PC-9 (cell line): ENCODE measurements around the gene ZP1. TPM values are rescaled to one million over a fixed set of nuclear protein-coding genes. Genes with fewer than 3 reads are reported as not detected.

Experiments used
- BruUV-seq: library from RNA; stranded (reverse); fragments of 400-500 nt; replicated peaks from 2 replicates; lab custom pipeline; 2021; lab: Mats Ljungman, UMichigan
- CTCF ChIA-PET: fragments of 300-600 bp; sonication (Branson Sonifier 250); formaldehyde crosslinking; loops from one replicate; lab custom pipeline; 2022; ENCODE audit warnings: antibody characterized with exemption; lab: Charles Lee
- POLR2A ChIA-PET: fragments of 300-600 bp; sonication (Branson Sonifier 250); formaldehyde crosslinking; loops from one replicate; lab custom pipeline; 2022; ENCODE audit warnings: antibody characterized with exemption; ENCODE audit not compliant: unreplicated experiment; lab: Charles Lee
- DNase-seq, 2 experiments: peaks; one replicate each; pipeline versions ENCODE4 v3.0.0 to v3.0.0-alpha.2; 2015 to 2022; ENCODE audit warnings: mixed read lengths in 1 of 2
- H2AFZ ChIP-seq: fragments of 200-600 bp; sonication (generic); 2 replicates; pipeline ENCODE4 v1.8.1; 2017; ENCODE audit warnings: antibody characterized with exemption
- H3F3A ChIP-seq: fragments of 200-600 bp; sonication (generic); 2 replicates; pipeline ENCODE4 v1.8.1; 2017; ENCODE audit warnings: antibody characterized with exemption, mild to moderate bottlenecking, low read depth; ENCODE audit not compliant: insufficient read depth
- H3K27ac ChIP-seq: fragments of 200-600 bp; sonication (generic); 2 replicates; pipeline ENCODE4 v1.6.1; 2016; ENCODE audit warnings: mixed run types
- H3K27me3 ChIP-seq: fragments of 200-600 bp; sonication (generic); 2 replicates; pipeline ENCODE4 v1.6.1; 2016; ENCODE audit warnings: low read depth, mixed run types; ENCODE audit not compliant: insufficient read depth
- H3K36me3 ChIP-seq: fragments of 200-600 bp; sonication (generic); 2 replicates; pipeline ENCODE4 v1.6.1; 2016; ENCODE audit warnings: low read depth, mixed run types
- H3K4me1 ChIP-seq: fragments of 200-600 bp; sonication (generic); replicated peaks from 2 replicates; pipeline ENCODE4 v1.6.1; 2016; ENCODE audit warnings: mixed run types; ENCODE audit not compliant: insufficient read depth
- H3K4me2 ChIP-seq: fragments of 200-600 bp; sonication (generic); 2 replicates; pipeline ENCODE4 v1.6.1; 2017; ENCODE audit warnings: mixed run types
- H3K4me3 ChIP-seq: fragments of 200-600 bp; sonication (generic); 2 replicates; pipeline ENCODE4 v1.6.1; 2016; ENCODE audit warnings: mixed run types
- H3K79me2 ChIP-seq: fragments of 200-600 bp; sonication (generic); 2 replicates; pipeline ENCODE4 v1.6.1; 2017; ENCODE audit warnings: low read depth, mixed run types
- H3K9me2 ChIP-seq: fragments of 200-600 bp; sonication (generic); 2 replicates; pipeline ENCODE4 v1.8.1; 2017; ENCODE audit warnings: mild to moderate bottlenecking; ENCODE audit not compliant: insufficient read depth
- H3K9me3 ChIP-seq: fragments of 200-600 bp; sonication (generic); 2 replicates; pipeline ENCODE4 v1.8.1; 2016; ENCODE audit warnings: low read depth; ENCODE audit not compliant: insufficient read depth
- H4K20me1 ChIP-seq: fragments of 200-600 bp; sonication (generic); 2 replicates; pipeline ENCODE4 v1.8.1; 2017; ENCODE audit not compliant: insufficient read depth
- CTCF ChIP-seq: fragments of 200-600 bp; sonication (generic); conservative IDR thresholded peaks from 2 replicates; pipeline ENCODE4 v1.6.1; 2017; ENCODE audit warnings: mixed run types, antibody characterized with exemption, mild to moderate bottlenecking, moderate library complexity
- EZH2 ChIP-seq: fragments of 200-600 bp; sonication (generic); IDR thresholded peaks from 2 replicates; pipeline ENCODE4 v1.8.0; 2017; ENCODE audit warnings: antibody characterized with exemption, low read depth
- intact Hi-C: fragments of 100-400 bp; cut with micrococcal nuclease; formaldehyde crosslinking; loops from one replicate; pipeline ENCODE4 v1.10.0; 2022; ENCODE audit not compliant: unreplicated experiment
- total RNA-seq: library from RNA; stranded (reverse); gene quantifications from 2 replicates; pipeline ENCODE4 v1.2.3, GENCODE V29; 2021

The ZP1 gene
- total RNA-seq, 1 experiment from 2014 or later: not detected

GRCh38 chr11:60825790-60826189 lies 41.6 kb upstream of the ZP1 start:
- H3K9me2 ChIP-seq: no peaks in the 10 kb centered on the region
- ChIA-PET POLR2A (interaction anchor here (0.5 to 0.6 kb wide), 2 partner anchors 62 to 636 kb away, joined by 4 to 8 read pairs; no protein-coding TSS in a partner anchor), CTCF (no interaction called here)
- no peak overlapping the region for H3K27ac ChIP-seq
- no peak overlapping the region for H3K4me2 ChIP-seq
- no peaks in the 10 kb centered on the region for H3K9me3 ChIP-seq
- BruUV-seq: no TSS peak
- no peak for TF ChIP-seq EZH2
- TF ChIP-seq CTCF: no peak
- no peak overlapping the region for H3K4me3 ChIP-seq
- no peak overlapping the region for H2AFZ ChIP-seq
- H3K79me2 ChIP-seq: no peaks in the 10 kb centered on the region
- H4K20me1 ChIP-seq: no peaks in the 10 kb centered on the region
- peaks cover 48% of the 10 kb centered on the region for H3K27me3 ChIP-seq
- no peaks in the 10 kb centered on the region for H3K36me3 ChIP-seq
- intact Hi-C loops: no loop called here
- H3K4me1 ChIP-seq: no peaks in the 10 kb centered on the region
- H3F3A ChIP-seq: peaks cover 6% of the 10 kb centered on the region; the same call in 1 of the 2 replicates
- DNase-seq: no peak

- peaks cover 10% of the 10 kb centered on the region; the same call in 1 of the 2 replicates for H3F3A ChIP-seq
- TF ChIP-seq CTCF (no peak), EZH2 (no peak)
- ChIA-PET CTCF (interaction anchor here (0.5 to 2.2 kb wide), 4 partner anchors 8 to 357 kb away, joined by 3 to 21 read pairs (median 6); no protein-coding TSS in a partner anchor), POLR2A (interaction anchor here (0.6 to 0.7 kb wide), 2 partner anchors 28 to 531 kb away, joined by 8 to 11 read pairs; partner anchors contain the start of genes CYB561A3 and TMEM138)
- 0 out of 2 replicates have a peak, but pooled peaks cover 3% of the 10 kb centered on the region for H4K20me1 ChIP-seq
- no peaks in the 10 kb centered on the region for H3K9me3 ChIP-seq
- H3K27me3 ChIP-seq: peaks cover 22% of the 10 kb centered on the region
- peak overlapping the region; percentile 34 for H3K4me2 ChIP-seq
- no peak overlapping the region for H2AFZ ChIP-seq
- H3K36me3 ChIP-seq: no peaks in the 10 kb centered on the region
- intact Hi-C loops: loop anchor here (1.0 to 5.0 kb wide), 7 partner anchors 53 to 555 kb away; no protein-coding TSS in a partner anchor
- H3K9me2 ChIP-seq: no peaks in the 10 kb centered on the region
- no peak overlapping the region for H3K4me3 ChIP-seq
- DNase-seq: peak in 1 of 2 experiments; percentile 68
- H3K79me2 ChIP-seq: no peaks in the 10 kb centered on the region
- H3K4me1 ChIP-seq: 0 out of 2 replicates have a peak, but pooled peaks cover 3% of the 10 kb centered on the region
- no TSS peak for BruUV-seq
- no peak overlapping the region for H3K27ac ChIP-seq
Observed at GRCh38 chr11:60830478-60831142, 36.7 kb upstream of the ZP1 start.

GRCh38 chr11:60831143-60831500 lies 36.2 kb upstream of the ZP1 start:
- Histone ChIP-seq H3K4me3 (no peak overlapping the region), H3K4me1 (0 out of 2 replicates have a peak, but pooled peaks cover 3% of the 10 kb centered on the region), H3K27ac (no peak overlapping the region), H3F3A (peaks cover 10% of the 10 kb centered on the region; the same call in 1 of the 2 replicates), H3K36me3 (no peaks in the 10 kb centered on the region), H3K27me3 (peaks cover 17% of the 10 kb centered on the region; the same call in 1 of the 2 replicates), H3K4me2 (peak overlapping the region; percentile 34; the same call in 1 of the 2 replicates), H3K79me2 (no peaks in the 10 kb centered on the region), H4K20me1 (0 out of 2 replicates have a peak, but pooled peaks cover 3% of the 10 kb centered on the region), H3K9me3 (no peaks in the 10 kb centered on the region), H2AFZ (no peak overlapping the region), H3K9me2 (no peaks in the 10 kb centered on the region)
- ChIA-PET CTCF (interaction anchor here (0.5 to 2.2 kb wide), 6 partner anchors 8 to 356 kb away, joined by 3 to 21 read pairs (median 6); no protein-coding TSS in a partner anchor), POLR2A (interaction anchor here (0.6 kb wide), 2 partner anchors 15 to 531 kb away, joined by 3 to 8 read pairs; partner anchors contain the start of genes CYB561A3 and TMEM138)
- TF ChIP-seq EZH2 (no peak), CTCF (peak; percentile 99)
- BruUV-seq: no TSS peak
- DNase-seq: peak; percentile 74 to 88
- intact Hi-C loops: loop anchor here (1.0 to 5.0 kb wide), 7 partner anchors 54 to 554 kb away; no protein-coding TSS in a partner anchor
